ENCODE measurements around the gene NKIRAS2. TPM values are rescaled to one million over a fixed set of nuclear protein-coding genes. Genes with fewer than 3 reads are reported as not detected.
"Not testable (repeated sequence)": the region's sequence is repeated elsewhere in the genome, so short reads cannot be mapped to it uniquely, and the experiment has no call there.

NKIRAS2 gene
- polyA plus RNA-seq, 1 donor from 2014 or later: 60.2 TPM

GRCh38 chr17:42018339-42018738, 1.6 kb upstream of the NKIRAS2 start:
- Histone ChIP-seq H4K20me1 (ENCODE audit: insufficient read depth) (no peaks in the 10 kb centered on the region), H3K27ac (ENCODE audit: low read length) (peak overlapping the region; percentile 98), H3K9ac (ENCODE audit: low read length) (peak overlapping the region; percentile 98), H3K79me2 (replicated peaks; ENCODE audit: insufficient read depth, low read length) (peaks cover 55% of the 10 kb centered on the region), H3K9me2 (ENCODE audit: insufficient read depth, low read length) (no peaks in the 10 kb centered on the region), H3K36me3 (ENCODE audit: insufficient read depth, low read length) (no peaks in the 10 kb centered on the region), H3F3A (ENCODE audit: insufficient read depth, low read length, poor library complexity, severe bottlenecking) (no peaks in the 10 kb centered on the region), H3K4me3 (ENCODE audit: low read length) (peak overlapping the region; percentile 82), H3K4me2 (ENCODE audit: low read length) (peak overlapping the region; percentile 78), H2AFZ (ENCODE audit: low read depth, low read length) (peak overlapping the region; percentile 82), H3K27me3 (ENCODE audit: insufficient read depth, low read depth, low read length) (no peaks in the 10 kb centered on the region), H3K9me3 (ENCODE audit: low read length) (no peaks in the 10 kb centered on the region)
- no peak for TF ChIP-seq POLR2AphosphoS5 (IDR thresholded peaks at IDR 0.05)
- no peak for TF ChIP-seq MXI1 (conservative IDR thresholded peaks at IDR 0.05; ENCODE audit: poor library complexity, severe bottlenecking)
- no peak for TF ChIP-seq TAF1 (IDR thresholded peaks at IDR 0.05; ENCODE audit: low read depth)

GRCh38 chr17:42018988-42019387, 902 bp upstream of the NKIRAS2 start:
- Histone ChIP-seq H3K27ac (ENCODE audit: low read length) (peak overlapping the region; percentile 98), H3K4me2 (ENCODE audit: low read length) (no peak overlapping the region), H3F3A (ENCODE audit: insufficient read depth, low read length, poor library complexity, severe bottlenecking) (no peaks in the 10 kb centered on the region), H3K9ac (ENCODE audit: low read length) (no peak overlapping the region), H3K79me2 (replicated peaks; ENCODE audit: insufficient read depth, low read length) (peaks cover 48% of the 10 kb centered on the region), H2AFZ (ENCODE audit: low read depth, low read length) (no peak overlapping the region), H3K4me3 (ENCODE audit: low read length) (no peak overlapping the region), H3K27me3 (ENCODE audit: insufficient read depth, low read depth, low read length) (no peaks in the 10 kb centered on the region), H4K20me1 (ENCODE audit: insufficient read depth) (no peaks in the 10 kb centered on the region), H3K36me3 (ENCODE audit: insufficient read depth, low read length) (no peaks in the 10 kb centered on the region), H3K9me3 (ENCODE audit: low read length) (no peaks in the 10 kb centered on the region), H3K9me2 (ENCODE audit: insufficient read depth, low read length) (no peaks in the 10 kb centered on the region)
- TF ChIP-seq POLR2AphosphoS5 (IDR thresholded peaks at IDR 0.05): no peak
- TF ChIP-seq EP300 (conservative IDR thresholded peaks at IDR 0.05; ENCODE audit: poor library complexity, severe bottlenecking): no peak
- TF ChIP-seq MXI1 (conservative IDR thresholded peaks at IDR 0.05; ENCODE audit: poor library complexity, severe bottlenecking): no peak

GRCh38 chr17:42020845-42021244, 955 bp downstream of the NKIRAS2 start:
- not testable (repeated sequence) for H3F3A ChIP-seq (ENCODE audit: insufficient read depth, low read length, poor library complexity, severe bottlenecking); H3K27me3 ChIP-seq (ENCODE audit: insufficient read depth, low read depth, low read length); H4K20me1 ChIP-seq (ENCODE audit: insufficient read depth); H2AFZ ChIP-seq (ENCODE audit: low read depth, low read length); H3K9me3 ChIP-seq (ENCODE audit: low read length); H3K9me2 ChIP-seq (ENCODE audit: insufficient read depth, low read length); H3K36me3 ChIP-seq (ENCODE audit: insufficient read depth, low read length)
- Histone ChIP-seq H3K4me3 (ENCODE audit: low read length) (peak overlapping the region; percentile 99), H3K4me2 (ENCODE audit: low read length) (peak overlapping the region; percentile 96), H3K9ac (ENCODE audit: low read length) (peak overlapping the region; percentile 96), H3K79me2 (replicated peaks; ENCODE audit: insufficient read depth, low read length) (peaks cover 29% of the 10 kb centered on the region), H3K27ac (ENCODE audit: low read length) (peak overlapping the region; percentile 81)

GRCh38 chr17:42023524-42024349, 3.8 kb downstream of the NKIRAS2 start:
- Histone ChIP-seq H3K36me3 (ENCODE audit: insufficient read depth, low read length) (no peaks in the 10 kb centered on the region), H3K4me2 (ENCODE audit: low read length) (no peak overlapping the region), H3K27ac (ENCODE audit: low read length) (no peak overlapping the region), H3K9ac (ENCODE audit: low read length) (no peak overlapping the region), H2AFZ (ENCODE audit: low read depth, low read length) (no peak overlapping the region), H4K20me1 (ENCODE audit: insufficient read depth) (no peaks in the 10 kb centered on the region), H3F3A (ENCODE audit: insufficient read depth, low read length, poor library complexity, severe bottlenecking) (no peaks in the 10 kb centered on the region), H3K4me3 (ENCODE audit: low read length) (no peak overlapping the region), H3K9me2 (ENCODE audit: insufficient read depth, low read length) (no peaks in the 10 kb centered on the region), H3K9me3 (ENCODE audit: low read length) (no peaks in the 10 kb centered on the region), H3K27me3 (ENCODE audit: insufficient read depth, low read depth, low read length) (no peaks in the 10 kb centered on the region), H3K79me2 (replicated peaks; ENCODE audit: insufficient read depth, low read length) (peaks cover 19% of the 10 kb centered on the region)
- TF ChIP-seq SMC3 (conservative IDR thresholded peaks at IDR 0.05; ENCODE audit: poor library complexity) (no peak), EZH2 (IDR thresholded peaks at IDR 0.05; ENCODE audit: borderline replicate concordance, insufficient read depth, low read length, poor library complexity, severe bottlenecking) (no peak), REST (IDR thresholded peaks at IDR 0.05; ENCODE audit: borderline replicate concordance) (no peak), POLR2AphosphoS5 (IDR thresholded peaks at IDR 0.05) (no peak), EP300 (conservative IDR thresholded peaks at IDR 0.05; ENCODE audit: poor library complexity, severe bottlenecking) (no peak), MXI1 (conservative IDR thresholded peaks at IDR 0.05; ENCODE audit: poor library complexity, severe bottlenecking) (no peak), TAF1 (IDR thresholded peaks at IDR 0.05; ENCODE audit: low read depth) (no peak), CTCF (IDR thresholded peaks at IDR 0.05; ENCODE audit: poor library complexity, severe bottlenecking) (no peak), RAD21 (conservative IDR thresholded peaks at IDR 0.05) (no peak)

Data from neural cell (in vitro differentiated cells).